Adrenal gland (tissue), 12 donors: ENCODE results near the gene S100A8. TPM values are rescaled to one million over a fixed set of nuclear protein-coding genes. Genes with fewer than 3 reads are reported as not detected.

Source experiments
- DNase-seq, 7 donors: peaks; one replicate each; pipeline ENCODE4 v3.0.0-alpha.2; 2019 to 2020
- H3K27ac ChIP-seq, 5 donors: fragments of 200-600 bp; sonication (generic) in 4 of 5; 1 replicate in 3 of 5; 2 replicates in 2 of 5; pipeline versions ENCODE4 v1.5.1 to v1.8.0; 2016 to 2020; ENCODE audit warnings: mild to moderate bottlenecking in 1 of 5
- H3K27me3 ChIP-seq: fragments of 200-600 bp; 2 replicates; pipeline ENCODE4 v1.8.0; 2021
- H3K36me3 ChIP-seq, 2 donors: fragments of 200-600 bp; replicated peaks in 1 of 2; 1 replicate in 1 of 2; 2 replicates in 1 of 2; pipeline versions ENCODE4 v1.5.1 to v1.8.0; 2018 to 2022
- H3K4me1 ChIP-seq, 2 donors: fragments of 200-600 bp; replicated peaks in 1 of 2; 1 replicate in 1 of 2; 2 replicates in 1 of 2; pipeline versions ENCODE4 v1.5.1 to v1.8.0; 2018 to 2021
- H3K4me3 ChIP-seq, 4 donors: fragments of 200-600 bp; sonication (generic) in 3 of 4; one replicate each; pipeline ENCODE4 v1.5.1; 2016 to 2018
- H3K9me3 ChIP-seq, 3 donors: fragments of 200-600 bp; sonication (generic) in 1 of 3; replicated peaks in 1 of 3; 1 replicate in 2 of 3; 2 replicates in 1 of 3; pipeline versions ENCODE4 v1.5.1 to v1.8.0; 2016 to 2021
- POLR2A ChIP-seq, 2 donors: fragments of 450-650 bp; IDR thresholded peaks; one replicate each; pipeline ENCODE4 v1.6.1; 2017; ENCODE audit warnings: antibody characterized with exemption in 2 of 2, mild to moderate bottlenecking in 2 of 2, moderate library complexity in 1 of 2
- WGBS, 4 donors: extraction: QIAGEN DNeasy Blood & Tissue Kit in 2 of 4; methylation state at CpG; one replicate each; pipeline versions ENCODE4 v1.1.5 to v1.1.7; 2013 to 2017; 5-methylcytosine and 5-hydroxymethylcytosine counted together
- intact Hi-C, 2 donors: fragments of 100-400 bp; cut with DNase I; formaldehyde crosslinking; loops; one replicate each; pipeline versions ENCODE4 v1.14.1 to v1.15.0; 2022 to 2023
- polyA plus RNA-seq, 3 donors: library from polyadenylated mRNA; stranded (reverse); fragments of 200-250 nt in 2 of 3; fragments of 350-450 nt in 1 of 3; fragmentation: Illumina TruSeq in 1 of 3; extraction: RNeasy Lipid Tissue Mini Kit (QIAGEN cat#74804) in 1 of 3; gene quantifications; one replicate each; pipeline ENCODE4 v1.2.3, GENCODE V29; 2013 to 2014
- total RNA-seq, 9 donors: library from RNA; depleted of rRNA in 4 of 9; stranded (reverse); fragments of >200 nt in 4 of 9; fragments of 120-200 nt in 1 of 9; fragmentation: NEBNext Ultra II Directional in 1 of 9; extraction: Animal tissue kit (Norgen Biotek cat#: 25700) in 1 of 9; gene quantifications; one replicate each; pipeline versions ENCODE4 v1.1.0 to v1.2.4, GENCODE V29; 2013 to 2023
- TF ChIP-seq, protein P1 (sequence below), 6 experiments: fragments of 450-650 bp in 4 of 6; fragments of 200-600 bp in 2 of 6; sonication (generic) in 1 of 6; IDR thresholded peaks; 1 replicate in 5 of 6; 2 replicates in 1 of 6; pipeline versions ENCODE4 v1.5.1 to v1.8.0; 2016 to 2021; ENCODE audit warnings: antibody characterized with exemption in 6 of 6, mild to moderate bottlenecking in 2 of 6, moderate library complexity in 1 of 6
- donor health status: healthy with polysubstance abuse.
- donor health status: Bipolar disorder and iron deficiency.
- donor health status: DM: yes; HTN: yes; CAD: no.
- donor health status: DM: no; HTN: no; CAD: no.
- donor health status: DM: no; HTN: no; CAD: no.
- donor health status: DM: yes; HTN: yes; CAD: no.

Gene S100A8
- total and polyA plus RNA-seq, 12 donors, result 3.4 to 257 (median 58.0) TPM

DNA sequence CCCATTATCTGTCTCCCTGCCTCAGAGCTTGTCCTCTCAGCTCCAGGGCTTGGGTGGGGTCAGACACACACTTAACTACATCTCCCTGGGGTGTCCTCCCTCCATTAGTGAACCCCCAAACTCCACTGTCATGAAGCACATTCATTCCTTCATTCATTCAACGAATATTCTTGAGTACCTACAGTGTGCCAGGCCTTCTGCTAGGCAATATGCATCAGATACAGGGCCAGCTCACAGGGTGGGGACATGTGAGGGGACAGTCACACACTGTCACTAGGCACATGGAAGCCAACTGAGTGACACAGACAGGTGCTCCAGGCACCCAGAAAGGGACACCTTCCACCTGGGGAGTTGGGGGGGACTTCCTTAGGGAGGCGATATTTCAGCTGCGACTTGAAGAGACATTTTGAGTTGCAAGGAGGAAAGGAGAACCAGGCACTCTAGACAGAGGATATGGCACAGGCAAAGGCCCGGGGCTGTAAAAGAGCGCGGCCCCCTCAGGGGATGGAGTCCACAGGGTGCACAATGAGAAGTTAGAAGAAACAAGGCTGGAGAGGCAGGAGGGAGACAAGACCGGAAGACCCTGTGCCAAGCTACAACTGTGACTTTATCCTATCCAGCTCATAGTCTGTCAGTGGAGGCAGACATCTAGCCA, 8.7 kb upstream of the S100A8 start:
- TF ChIP-seq, protein P1, sequence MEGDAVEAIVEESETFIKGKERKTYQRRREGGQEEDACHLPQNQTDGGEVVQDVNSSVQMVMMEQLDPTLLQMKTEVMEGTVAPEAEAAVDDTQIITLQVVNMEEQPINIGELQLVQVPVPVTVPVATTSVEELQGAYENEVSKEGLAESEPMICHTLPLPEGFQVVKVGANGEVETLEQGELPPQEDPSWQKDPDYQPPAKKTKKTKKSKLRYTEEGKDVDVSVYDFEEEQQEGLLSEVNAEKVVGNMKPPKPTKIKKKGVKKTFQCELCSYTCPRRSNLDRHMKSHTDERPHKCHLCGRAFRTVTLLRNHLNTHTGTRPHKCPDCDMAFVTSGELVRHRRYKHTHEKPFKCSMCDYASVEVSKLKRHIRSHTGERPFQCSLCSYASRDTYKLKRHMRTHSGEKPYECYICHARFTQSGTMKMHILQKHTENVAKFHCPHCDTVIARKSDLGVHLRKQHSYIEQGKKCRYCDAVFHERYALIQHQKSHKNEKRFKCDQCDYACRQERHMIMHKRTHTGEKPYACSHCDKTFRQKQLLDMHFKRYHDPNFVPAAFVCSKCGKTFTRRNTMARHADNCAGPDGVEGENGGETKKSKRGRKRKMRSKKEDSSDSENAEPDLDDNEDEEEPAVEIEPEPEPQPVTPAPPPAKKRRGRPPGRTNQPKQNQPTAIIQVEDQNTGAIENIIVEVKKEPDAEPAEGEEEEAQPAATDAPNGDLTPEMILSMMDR (IDR thresholded peaks at IDR 0.05), result no peak
- TF ChIP-seq POLR2A (IDR thresholded peaks at IDR 0.05), result no peak
- no peak for DNase-seq

DNA sequence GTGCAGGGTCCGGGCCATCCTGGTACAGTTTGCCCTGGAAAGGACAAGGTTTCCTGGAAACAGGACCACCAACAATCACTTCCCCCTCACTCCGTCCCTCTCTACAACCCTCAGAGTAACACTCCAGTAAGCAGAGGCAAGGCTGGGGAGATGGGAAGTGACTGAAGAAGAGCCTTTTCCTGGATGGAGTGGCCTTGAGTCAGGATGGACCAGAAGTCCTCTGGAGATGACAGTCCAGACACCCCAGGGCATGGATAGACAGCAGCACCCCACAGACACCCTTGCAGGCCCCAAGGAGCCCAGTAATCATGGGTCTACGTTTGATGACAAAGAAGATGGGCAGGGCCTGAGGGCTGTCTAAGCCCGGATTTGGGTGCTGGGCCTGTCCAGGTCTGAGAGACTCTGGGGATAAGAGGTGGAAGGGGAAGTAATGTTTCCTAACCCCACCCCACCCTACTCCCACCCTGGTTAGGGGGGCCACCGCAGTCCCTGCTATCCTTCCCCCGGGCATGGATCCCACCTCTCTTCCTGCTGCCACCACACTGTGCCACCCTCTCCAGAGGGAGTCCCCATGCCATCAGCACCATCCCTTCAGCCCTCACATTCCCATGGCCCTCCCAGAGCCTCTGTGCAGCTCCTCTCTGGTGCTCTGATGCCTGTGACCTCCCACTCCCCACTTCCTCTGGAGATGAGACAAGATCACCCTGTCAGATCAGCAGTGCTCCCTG, 7.2 kb upstream of the S100A8 start:
- intact Hi-C loops, result no loop called here
- no peak for DNase-seq
- 64 to 81% (median 75%) methylated on average over 3 to 6 of the region's 6 CpGs for WGBS, 4 donors
- Histone ChIP-seq H3K27me3 (no peaks in the 10 kb centered on the region), H3K4me3 (no peak overlapping the region), H3K27ac (no peak overlapping the region), H3K9me3 (no peaks in the 10 kb centered on the region), H3K36me3 (no peaks in the 10 kb centered on the region), H3K4me1 (no peaks in the 10 kb centered on the region)
- TF ChIP-seq POLR2A (IDR thresholded peaks at IDR 0.05), result no peak
- TF ChIP-seq, protein P1 (IDR thresholded peaks at IDR 0.05), result no peak

More for the DNA sequence above, 8.7 kb upstream of the S100A8 start:
- 82 to 95% (median 84%) methylated on average over 7 of the region's 7 CpGs for WGBS, 4 donors
- no peaks in the 10 kb centered on the region for H3K4me1 ChIP-seq
- H3K9me3 ChIP-seq, result no peaks in the 10 kb centered on the region
- no peaks in the 10 kb centered on the region for H3K27me3 ChIP-seq
- no peaks in the 10 kb centered on the region for H3K36me3 ChIP-seq
- intact Hi-C loops, result no loop called here
- H3K4me3 ChIP-seq, result no peak overlapping the region
- H3K27ac ChIP-seq, result no peak overlapping the region

DNA sequence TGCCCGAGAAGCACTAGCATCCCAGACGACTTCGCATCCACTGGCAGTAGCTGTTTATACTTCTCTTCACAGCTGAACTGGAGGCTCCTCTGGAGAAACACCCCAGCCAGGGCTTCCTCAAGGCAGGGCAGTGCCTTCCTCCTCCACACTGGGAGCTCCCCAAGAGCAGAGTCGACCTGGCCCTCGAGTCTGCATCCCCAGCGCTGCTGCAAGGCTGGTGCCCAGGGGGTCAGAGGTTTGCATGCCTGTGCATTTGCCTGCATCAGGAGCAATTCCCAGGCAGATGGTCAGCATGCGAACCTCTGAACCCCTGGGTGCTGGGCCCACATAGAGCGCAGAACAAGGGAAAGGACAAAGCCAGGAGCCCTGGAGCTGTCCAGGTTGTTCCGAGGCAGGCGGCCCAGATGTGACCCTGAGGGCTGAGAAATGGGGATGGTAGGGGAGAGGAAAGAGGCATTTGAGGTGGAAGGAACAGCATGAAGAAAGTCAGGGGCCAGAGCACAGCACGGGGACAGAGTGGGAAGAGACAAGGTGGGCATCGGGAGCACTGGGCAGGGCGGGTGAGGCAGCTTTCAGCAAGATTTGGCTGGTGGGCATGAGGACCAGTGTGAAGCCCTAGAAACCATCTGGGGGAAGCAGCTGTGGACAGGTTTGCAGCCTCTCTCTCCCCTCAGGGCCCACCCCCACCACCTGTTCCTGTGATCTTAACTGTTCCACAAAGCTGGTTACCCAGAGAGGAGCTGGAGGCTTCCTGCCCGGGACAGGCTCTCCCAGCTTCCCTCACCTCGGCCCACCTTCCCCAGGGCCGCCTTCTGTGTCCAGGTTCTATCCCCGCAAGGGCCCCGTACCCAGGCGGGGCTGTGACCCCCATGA, 6.4 kb upstream of the S100A8 start:
- 80 to 87% (median 86%) methylated on average over 13 to 19 of the region's 19 CpGs for WGBS, 4 donors

More for the DNA sequence above, 6.4 kb upstream of the S100A8 start:
- Histone ChIP-seq H3K27me3 (no peaks in the 10 kb centered on the region), H3K9me3 (no peaks in the 10 kb centered on the region), H3K4me3 (no peak overlapping the region), H3K27ac (no peak overlapping the region), H3K36me3 (no peaks in the 10 kb centered on the region), H3K4me1 (no peaks in the 10 kb centered on the region)
- no peak for TF ChIP-seq POLR2A (IDR thresholded peaks at IDR 0.05)
- TF ChIP-seq, protein P1 (IDR thresholded peaks at IDR 0.05), result no peak
- no peak for DNase-seq
- intact Hi-C loops, result no loop called here
